GM18951 (cell line): ENCODE measurements around the gene FZR1.
"Not testable (repeated sequence)": the region's sequence is repeated elsewhere in the genome, so short reads cannot be mapped to it uniquely, and the experiment has no call there.

Source experiments
- POLR2A ChIP-seq: IDR thresholded peaks from 4 replicates; pipeline ENCODE4 v1.6.1; 2011; ENCODE audit warnings: mild to moderate bottlenecking; ENCODE audit not compliant: insufficient read length, insufficient read depth; ENCODE audit errors: extremely low read depth
- in situ Hi-C: fragments of 300-500 bp; cut with MboI; formaldehyde crosslinking; loops from one replicate; pipeline ENCODE4 v1.12.0; 2022; ENCODE audit warnings: low sequenced_read_pairs, mixed read lengths, inconsistent platforms; ENCODE audit not compliant: unreplicated experiment

Gene FZR1

DNA sequence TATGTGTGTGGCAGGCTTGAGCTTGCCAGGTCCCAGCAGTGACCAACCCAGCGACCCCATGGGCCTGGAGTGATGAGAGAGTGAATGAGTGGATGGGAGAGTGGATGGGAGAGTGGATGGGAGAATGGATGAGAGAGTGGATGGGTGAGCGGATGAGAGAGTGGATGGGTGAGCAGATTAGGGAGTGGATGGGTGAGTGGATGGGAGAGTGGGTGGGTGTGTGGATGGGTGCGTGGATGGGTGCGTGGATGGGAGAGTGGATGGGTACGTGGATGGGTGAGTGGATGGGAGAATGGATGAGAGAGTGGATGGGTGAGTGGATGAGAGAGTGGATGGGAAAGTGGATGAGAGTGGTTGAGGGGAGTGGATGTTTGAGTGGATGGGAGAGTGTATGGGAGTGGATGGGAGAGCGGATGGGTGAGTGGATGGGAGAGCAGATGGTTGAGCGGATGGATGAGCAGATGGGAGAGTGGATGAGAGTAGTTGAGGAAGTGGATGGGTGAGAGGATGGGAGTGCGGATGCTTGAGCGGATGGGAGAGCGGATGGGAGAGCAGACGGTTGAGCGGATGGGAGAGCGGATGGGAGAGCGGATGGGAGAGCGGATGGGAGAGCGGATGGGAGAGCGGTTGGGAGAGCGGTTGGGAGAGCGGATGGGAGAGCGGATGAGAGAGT is 22.6 kb downstream of the FZR1 start:
- in situ Hi-C loops = no loop called here
- TF ChIP-seq POLR2A = no peak

DNA sequence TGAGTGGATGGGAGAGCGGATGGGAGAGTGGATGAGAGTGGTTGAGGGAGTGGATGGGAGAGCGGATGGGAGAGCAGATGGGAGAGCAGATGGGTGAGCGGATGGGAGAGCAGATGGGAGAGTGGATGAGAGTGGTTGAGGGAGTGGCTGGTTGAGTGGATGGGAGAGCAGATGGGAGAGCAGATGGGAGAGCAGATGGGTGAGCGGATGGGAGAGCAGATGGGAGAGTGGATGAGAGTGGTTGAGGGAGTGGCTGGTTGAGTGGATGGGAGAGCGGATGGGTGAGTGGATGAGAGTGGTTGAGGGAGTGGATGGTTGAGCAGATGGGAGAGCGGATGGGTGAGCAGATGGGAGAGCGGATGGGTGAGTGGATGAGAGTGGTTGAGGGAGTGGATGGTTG is 23.2 kb downstream of the FZR1 start:
- in situ Hi-C loops = not testable (repeated sequence)

DNA sequence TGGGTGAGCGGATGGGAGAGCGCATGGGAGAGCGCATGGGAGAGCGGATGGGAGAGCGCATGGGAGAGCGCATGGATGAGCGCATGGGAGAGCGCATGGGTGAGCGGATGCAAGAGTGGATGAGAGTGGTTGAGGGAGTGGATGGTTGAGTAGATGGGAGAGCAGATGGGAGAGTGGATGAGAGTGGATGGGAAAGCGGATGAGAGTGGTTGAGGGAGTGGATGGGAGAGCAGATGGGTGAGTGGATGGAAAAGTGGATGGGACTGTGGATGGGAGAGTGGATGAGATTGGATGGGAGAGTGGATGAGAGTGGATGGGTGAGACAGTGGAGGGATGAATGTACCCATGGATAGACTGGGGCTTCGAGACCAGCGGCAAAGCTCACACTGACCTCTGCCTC is 24.3 kb downstream of the FZR1 start:
- no peak for TF ChIP-seq POLR2A
- in situ Hi-C loops = no loop called here

DNA sequence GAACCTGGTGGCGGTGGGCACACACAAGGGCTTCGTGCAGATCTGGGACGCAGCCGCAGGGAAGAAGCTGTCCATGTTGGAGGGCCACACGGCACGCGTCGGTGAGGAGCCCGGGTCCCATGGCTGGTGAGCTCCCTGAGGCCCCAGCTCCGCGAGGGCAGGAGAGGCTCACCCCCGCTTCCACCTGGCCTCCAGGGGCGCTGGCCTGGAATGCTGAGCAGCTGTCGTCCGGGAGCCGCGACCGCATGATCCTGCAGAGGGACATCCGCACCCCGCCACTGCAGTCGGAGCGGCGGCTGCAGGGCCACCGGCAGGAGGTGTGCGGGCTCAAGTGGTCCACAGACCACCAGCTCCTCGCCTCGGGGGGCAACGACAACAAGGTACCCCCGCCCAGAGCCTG is 25.6 kb downstream of the FZR1 start:
- no peak for TF ChIP-seq POLR2A
- in situ Hi-C loops = no loop called here

DNA sequence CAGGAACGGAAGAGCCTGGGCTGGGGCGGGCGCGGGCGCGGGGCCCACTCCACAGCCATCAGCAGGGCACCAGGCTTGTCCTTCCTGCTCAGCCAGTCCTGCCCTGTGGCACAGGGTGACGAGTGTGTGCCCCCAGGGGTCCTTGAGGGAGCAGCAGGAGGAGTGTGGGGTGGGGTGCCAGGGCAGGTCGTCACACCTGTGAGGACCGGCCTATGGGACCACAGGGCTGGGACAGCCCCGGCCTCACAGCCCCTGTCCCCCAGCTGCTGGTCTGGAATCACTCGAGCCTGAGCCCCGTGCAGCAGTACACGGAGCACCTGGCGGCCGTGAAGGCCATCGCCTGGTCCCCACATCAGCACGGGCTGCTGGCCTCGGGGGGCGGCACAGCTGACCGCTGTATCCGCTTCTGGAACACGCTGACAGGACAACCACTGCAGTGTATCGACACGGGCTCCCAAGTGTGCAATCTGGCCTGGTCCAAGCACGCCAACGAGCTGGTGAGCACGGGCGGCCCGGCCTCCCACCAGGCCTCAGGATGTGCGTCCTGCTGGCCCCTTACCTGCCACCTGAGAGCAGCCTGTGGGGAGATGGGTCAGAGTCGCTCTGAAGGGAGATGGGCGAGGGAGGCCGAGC is 26.2 kb downstream of the FZR1 start:
- no peak for TF ChIP-seq POLR2A
- in situ Hi-C loops = no loop called here

DNA sequence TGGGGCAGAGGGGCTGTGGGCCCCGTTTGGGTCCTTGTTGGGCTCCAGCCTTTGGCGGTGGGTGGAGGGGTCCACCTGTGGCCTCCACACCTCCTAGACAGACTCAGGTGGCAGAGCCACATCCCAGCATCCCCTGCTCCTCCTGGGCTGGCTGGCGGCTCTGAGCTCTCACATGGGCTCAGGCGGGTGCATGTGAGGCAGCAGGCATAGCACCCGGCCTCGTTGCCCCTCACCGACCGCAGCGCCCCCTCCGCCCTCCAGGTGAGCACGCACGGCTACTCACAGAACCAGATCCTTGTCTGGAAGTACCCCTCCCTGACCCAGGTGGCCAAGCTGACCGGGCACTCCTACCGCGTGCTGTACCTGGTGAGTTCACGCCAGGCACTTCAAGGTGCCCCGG is 26.9 kb downstream of the FZR1 start:
- no peak for TF ChIP-seq POLR2A
- in situ Hi-C loops = no loop called here

DNA sequence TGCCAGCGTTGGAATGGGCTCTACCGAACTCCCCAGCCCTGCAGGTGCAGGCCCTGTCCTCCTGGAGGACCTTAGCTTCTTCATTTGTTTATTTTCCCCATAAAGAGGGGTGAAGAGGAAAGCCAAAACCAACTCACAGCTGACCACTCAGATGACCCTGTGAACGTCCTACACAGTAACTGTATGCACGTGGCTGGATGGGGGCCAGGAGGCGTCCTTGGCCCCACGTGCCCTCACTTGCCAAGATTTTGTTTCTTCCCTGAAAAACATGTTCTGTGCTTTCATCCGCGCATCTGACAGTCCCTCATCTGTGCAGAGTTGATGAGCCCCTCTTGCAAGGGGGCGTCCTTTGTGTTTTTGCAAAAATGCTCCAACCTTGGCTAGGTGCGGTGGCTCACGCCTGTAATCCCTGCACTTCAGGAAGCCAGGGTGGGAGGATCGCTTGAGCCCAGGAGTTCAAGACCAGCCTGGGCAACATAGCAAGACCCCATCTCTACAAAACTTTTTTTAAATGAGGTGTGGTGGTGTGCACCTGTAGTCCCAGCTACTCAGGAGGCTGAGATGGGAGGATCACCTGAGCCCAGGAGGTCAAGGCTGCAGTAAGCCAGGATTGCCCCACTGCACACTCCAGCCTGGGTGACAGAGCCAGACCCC is 27.6 kb downstream of the FZR1 start:
- in situ Hi-C loops = no loop called here
- TF ChIP-seq POLR2A = no peak

DNA sequence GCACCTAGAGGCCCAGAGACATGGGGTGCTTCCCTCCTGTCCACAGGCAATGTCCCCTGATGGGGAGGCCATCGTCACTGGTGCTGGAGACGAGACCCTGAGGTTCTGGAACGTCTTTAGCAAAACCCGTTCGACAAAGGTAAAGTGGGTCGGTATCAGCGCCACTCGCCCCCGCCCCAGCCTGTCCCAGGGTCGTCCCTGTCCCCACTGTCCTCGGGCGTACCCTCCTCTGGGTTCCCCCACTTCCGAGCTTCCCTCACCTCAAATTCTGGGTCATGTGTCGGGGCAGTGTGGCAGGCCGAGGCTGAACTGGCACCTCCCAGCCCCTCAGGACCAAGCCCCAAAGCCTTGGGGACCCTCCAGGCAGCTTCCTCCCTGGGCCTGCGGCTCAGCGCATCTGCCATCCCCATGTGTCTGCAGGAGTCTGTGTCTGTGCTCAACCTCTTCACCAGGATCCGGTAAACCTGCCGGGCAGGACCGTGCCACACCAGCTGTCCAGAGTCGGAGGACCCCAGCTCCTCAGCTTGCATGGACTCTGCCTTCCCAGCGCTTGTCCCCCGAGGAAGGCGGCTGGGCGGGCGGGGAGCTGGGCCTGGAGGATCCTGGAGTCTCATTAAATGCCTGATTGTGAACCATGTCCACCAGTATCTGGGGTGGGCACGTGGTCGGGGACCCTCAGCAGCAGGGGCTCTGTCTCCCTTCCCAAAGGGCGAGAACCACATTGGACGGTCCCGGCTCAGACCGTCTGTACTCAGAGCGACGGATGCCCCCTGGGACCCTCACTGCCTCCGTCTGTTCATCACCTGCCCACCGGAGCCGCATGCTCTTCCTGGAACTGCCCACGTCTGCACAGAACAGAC is 28.5 kb downstream of the FZR1 start:
- in situ Hi-C loops = no loop called here
- TF ChIP-seq POLR2A = no peak

DNA sequence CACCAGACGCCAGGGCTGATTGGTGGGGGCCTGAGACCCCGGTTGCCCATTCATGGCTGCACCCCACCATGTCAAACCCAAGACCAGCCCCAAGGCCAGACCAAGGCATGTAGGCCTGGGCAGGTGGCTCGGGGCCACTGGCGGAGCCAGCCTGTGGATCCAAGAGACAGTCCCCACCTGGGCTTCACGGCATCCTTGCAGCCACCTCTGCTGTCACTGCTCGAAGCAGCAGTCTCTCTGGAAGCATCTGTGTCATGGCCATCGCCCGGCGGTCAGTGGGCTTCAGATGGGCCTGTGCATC is 29.1 kb downstream of the FZR1 start:
- in situ Hi-C loops = no loop called here
- TF ChIP-seq POLR2A = no peak

DNA sequence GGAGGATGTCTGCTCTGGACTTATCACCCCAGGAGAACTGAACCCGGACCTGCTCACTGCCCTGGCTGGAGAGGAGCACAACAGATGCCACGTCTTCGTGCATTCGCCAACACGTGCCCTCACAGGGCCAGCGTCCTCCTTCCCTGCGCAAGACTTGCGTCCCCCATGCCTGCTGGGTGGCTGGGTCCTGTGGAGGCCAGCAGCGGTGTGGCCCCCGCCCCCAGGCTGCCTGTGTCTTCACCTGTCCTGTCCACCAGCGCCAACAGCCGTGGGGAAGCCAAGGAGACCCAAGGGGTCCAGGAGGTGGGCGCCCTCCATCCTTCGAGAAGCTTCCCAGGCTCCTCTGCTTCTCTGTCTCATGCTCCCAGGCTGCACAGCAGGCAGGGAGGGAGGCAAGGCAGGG is 29.5 kb downstream of the FZR1 start:
- TF ChIP-seq POLR2A = no peak
- in situ Hi-C loops = no loop called here

DNA sequence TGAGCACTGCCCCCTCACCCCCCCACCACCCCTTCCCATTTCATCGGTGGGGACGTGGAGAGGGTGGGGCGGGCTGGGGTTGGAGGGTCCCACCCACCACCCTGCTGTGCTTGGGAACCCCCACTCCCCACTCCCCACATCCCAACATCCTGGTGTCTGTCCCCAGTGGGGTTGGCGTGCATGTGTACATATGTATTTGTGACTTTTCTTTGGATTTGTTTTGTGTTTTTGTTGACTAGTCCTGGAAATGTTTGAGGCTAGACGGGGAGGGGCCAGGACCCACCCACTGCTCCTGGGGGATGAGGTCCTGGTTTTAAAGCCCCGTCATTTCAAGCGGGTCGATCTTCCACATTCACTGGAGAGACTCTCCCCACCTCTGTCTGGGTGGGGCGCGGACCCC is 29.9 kb downstream of the FZR1 start:
- TF ChIP-seq POLR2A = no peak
- in situ Hi-C loops = no loop called here

DNA sequence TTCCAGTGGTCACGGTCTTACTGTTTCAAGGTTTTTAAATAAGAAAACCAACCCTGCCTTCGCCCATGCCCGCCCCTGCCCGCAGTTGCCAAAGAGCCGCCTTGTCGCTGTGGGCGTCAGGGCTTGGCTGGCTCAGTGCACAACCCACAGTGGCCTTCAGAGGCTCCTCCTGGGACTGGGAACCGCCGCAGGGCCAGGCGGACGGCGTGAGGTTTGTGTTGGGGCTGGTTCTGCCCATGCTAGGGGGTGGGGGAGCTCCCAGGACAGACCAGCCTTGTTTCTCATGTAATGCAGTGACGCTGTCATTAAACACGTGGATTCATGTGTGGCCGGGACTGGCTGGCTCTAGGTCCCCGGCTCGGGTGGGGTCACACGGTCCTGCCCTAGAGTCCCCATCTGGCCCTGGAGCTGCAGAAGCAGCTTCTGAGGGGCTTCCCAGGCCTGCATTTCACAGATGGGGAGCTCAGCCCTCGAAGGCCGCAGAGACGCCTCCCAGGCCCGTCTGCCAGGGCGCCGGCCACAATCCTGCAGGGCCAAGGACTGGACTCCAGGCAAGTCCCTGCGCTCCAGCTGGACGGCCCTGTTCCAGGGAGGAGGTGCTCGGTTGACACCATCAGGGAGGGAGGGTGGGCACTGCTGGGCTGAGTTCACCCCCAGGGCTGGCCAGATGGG is 30.5 kb downstream of the FZR1 start:
- no peak for TF ChIP-seq POLR2A
- in situ Hi-C loops = no loop called here

DNA sequence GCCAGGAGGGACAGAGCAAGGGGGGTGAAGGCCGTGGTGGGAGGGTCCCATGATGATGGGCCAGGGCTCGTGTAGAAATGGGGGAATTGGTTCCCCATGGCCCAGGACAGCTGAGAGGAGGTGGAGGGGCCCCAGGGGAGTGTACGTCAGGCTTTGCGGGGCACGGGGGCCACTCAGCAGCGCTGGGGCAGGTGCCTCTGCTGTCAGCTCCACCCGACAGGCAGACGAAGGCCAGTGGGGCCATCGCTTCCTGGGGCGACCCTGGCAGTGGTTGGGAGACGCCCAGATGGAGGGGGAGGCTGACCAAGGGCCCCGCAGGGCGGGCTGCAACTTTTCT is 31.0 kb downstream of the FZR1 start:
- in situ Hi-C loops = no loop called here
- no peak for TF ChIP-seq POLR2A
